A673 (cell line): ENCODE data around the gene HS3ST4. TPM values are rescaled to one million over a fixed set of nuclear protein-coding genes. Genes with fewer than 3 reads are reported as not detected.

Experiments
- BruUV-seq: library from RNA; stranded (reverse); fragments of 400-500 nt; replicated peaks from 2 replicates; lab custom pipeline; 2021; lab: Mats Ljungman, UMichigan
- CTCF ChIA-PET: fragments of 300-600 bp; sonication (Branson Sonifier 250); formaldehyde crosslinking; loops from one replicate; lab custom pipeline; 2022; ENCODE audit warnings: antibody characterized with exemption; lab: Charles Lee
- POLR2A ChIA-PET: fragments of 300-600 bp; sonication (Branson Sonifier 250); formaldehyde crosslinking; loops from one replicate; lab custom pipeline; 2022; ENCODE audit warnings: antibody characterized with exemption; ENCODE audit not compliant: low non-redundant PET; lab: Charles Lee
- DNase-seq: peaks from one replicate; pipeline ENCODE4 v3.0.0-alpha.2; 2015; ENCODE audit warnings: low spot score
- H3K27ac ChIP-seq: fragments of 200-600 bp; sonication (generic); 2 replicates; pipeline ENCODE4 v1.5.1; 2016; ENCODE audit warnings: mixed run types, low read depth, mild to moderate bottlenecking, mixed read lengths, antibody characterized with exemption, low read length; ENCODE audit not compliant: poor library complexity, severe bottlenecking
- H3K27me3 ChIP-seq: fragments of 200-600 bp; sonication (generic); replicated peaks from 2 replicates; pipeline ENCODE4 v1.6.1; 2017; ENCODE audit warnings: mixed run types, low read depth, mild to moderate bottlenecking, mixed read lengths, antibody characterized with exemption, low read length; ENCODE audit not compliant: insufficient read depth, poor library complexity
- H3K36me3 ChIP-seq: fragments of 200-600 bp; sonication (generic); 2 replicates; pipeline ENCODE4 v1.6.1; 2016; ENCODE audit warnings: mixed run types, mild to moderate bottlenecking, mixed read lengths, antibody characterized with exemption, low read length; ENCODE audit not compliant: insufficient read depth, poor library complexity, severe bottlenecking
- H3K4me1 ChIP-seq: fragments of 200-600 bp; sonication (generic); 2 replicates; pipeline ENCODE4 v1.6.1; 2017; ENCODE audit warnings: mixed run types, mild to moderate bottlenecking, mixed read lengths, antibody characterized with exemption, low read length; ENCODE audit not compliant: insufficient read depth, poor library complexity, severe bottlenecking
- H3K4me3 ChIP-seq: fragments of 200-600 bp; sonication (generic); 2 replicates; pipeline ENCODE4 v1.5.1; 2016; ENCODE audit warnings: low read depth, mixed run types, mild to moderate bottlenecking, mixed read lengths, low read length; ENCODE audit not compliant: poor library complexity, severe bottlenecking
- H3K9me3 ChIP-seq: fragments of 200-600 bp; sonication (generic); 2 replicates; pipeline ENCODE4 v1.6.1; 2016; ENCODE audit warnings: mixed run types, low read depth, mild to moderate bottlenecking, mixed read lengths, antibody characterized with exemption, low read length; ENCODE audit not compliant: poor library complexity, severe bottlenecking
- CTCF ChIP-seq: fragments of 300-800, 200-600 bp; sonication (generic); conservative IDR thresholded peaks from 2 replicates; pipeline ENCODE4 v1.5.1; 2017; ENCODE audit warnings: low read depth, mild to moderate bottlenecking, antibody characterized with exemption, low read length, moderate library complexity, mixed read lengths
- EZH2 ChIP-seq: fragments of 200-600 bp; sonication (generic); IDR thresholded peaks from 2 replicates; pipeline ENCODE4 v1.6.1; 2017; ENCODE audit warnings: borderline replicate concordance, low read depth, mild to moderate bottlenecking, mixed read lengths, antibody characterized with exemption, low read length; ENCODE audit not compliant: poor library complexity, severe bottlenecking
- intact Hi-C: fragments of 100-400 bp; cut with micrococcal nuclease; formaldehyde crosslinking; loops from one replicate; pipeline ENCODE4 v1.10.0; 2022; ENCODE audit not compliant: unreplicated experiment
- total RNA-seq: library from RNA; stranded (reverse); gene quantifications from 2 replicates; pipeline ENCODE4 v1.2.3, GENCODE V29; 2021

Gene HS3ST4
- total RNA-seq, 1 experiment from 2014 or later = 33.5 TPM

GRCh38 chr16:25855818-25856217, 164.1 kb downstream of the HS3ST4 start:
- intact Hi-C loops = no loop called here
- ChIA-PET CTCF (no interaction called here), POLR2A (no interaction called here)
- Histone ChIP-seq H3K9me3 (peaks cover 3% of the 10 kb centered on the region), H3K4me1 (peaks cover 6% of the 10 kb centered on the region), H3K36me3 (no peaks in the 10 kb centered on the region), H3K27me3 (no peaks in the 10 kb centered on the region), H3K4me3 (no peak overlapping the region), H3K27ac (no peak overlapping the region)
- no TSS peak for BruUV-seq
- TF ChIP-seq CTCF (no peak), EZH2 (no peak)
- no peak for DNase-seq

GRCh38 chr16:25859645-25860044, 167.9 kb downstream of the HS3ST4 start:
- Histone ChIP-seq H3K36me3 (no peaks in the 10 kb centered on the region), H3K9me3 (peaks cover 3% of the 10 kb centered on the region), H3K27me3 (no peaks in the 10 kb centered on the region), H3K4me1 (peaks cover 6% of the 10 kb centered on the region), H3K4me3 (no peak overlapping the region), H3K27ac (no peak overlapping the region)
- ChIA-PET POLR2A (no interaction called here), CTCF (no interaction called here)
- BruUV-seq = no TSS peak
- DNase-seq = no peak
- no peak for TF ChIP-seq CTCF
- no peak for TF ChIP-seq EZH2
- intact Hi-C loops = no loop called here

- BruUV-seq = no TSS peak
- ChIA-PET CTCF (no interaction called here), POLR2A (no interaction called here)
- DNase-seq = no peak
- Histone ChIP-seq H3K4me1 (no peaks in the 10 kb centered on the region), H3K9me3 (peaks cover 5% of the 10 kb centered on the region), H3K4me3 (no peak overlapping the region), H3K27ac (no peak overlapping the region), H3K27me3 (no peaks in the 10 kb centered on the region), H3K36me3 (no peaks in the 10 kb centered on the region)
- TF ChIP-seq CTCF (no peak), EZH2 (no peak)
- intact Hi-C loops = no loop called here
Observed at GRCh38 chr16:25867041-25867440, 175.3 kb downstream of the HS3ST4 start.
